Measurements from ENCODE around the gene ADAM12.

Gene ADAM12

GRCh38 chr10:126397156-126397555 lies 8.9 kb upstream of the ADAM12 start:
- DNase-seq (ENCODE audit: low spot score): no peak
- TF ChIP-seq, protein P1, sequence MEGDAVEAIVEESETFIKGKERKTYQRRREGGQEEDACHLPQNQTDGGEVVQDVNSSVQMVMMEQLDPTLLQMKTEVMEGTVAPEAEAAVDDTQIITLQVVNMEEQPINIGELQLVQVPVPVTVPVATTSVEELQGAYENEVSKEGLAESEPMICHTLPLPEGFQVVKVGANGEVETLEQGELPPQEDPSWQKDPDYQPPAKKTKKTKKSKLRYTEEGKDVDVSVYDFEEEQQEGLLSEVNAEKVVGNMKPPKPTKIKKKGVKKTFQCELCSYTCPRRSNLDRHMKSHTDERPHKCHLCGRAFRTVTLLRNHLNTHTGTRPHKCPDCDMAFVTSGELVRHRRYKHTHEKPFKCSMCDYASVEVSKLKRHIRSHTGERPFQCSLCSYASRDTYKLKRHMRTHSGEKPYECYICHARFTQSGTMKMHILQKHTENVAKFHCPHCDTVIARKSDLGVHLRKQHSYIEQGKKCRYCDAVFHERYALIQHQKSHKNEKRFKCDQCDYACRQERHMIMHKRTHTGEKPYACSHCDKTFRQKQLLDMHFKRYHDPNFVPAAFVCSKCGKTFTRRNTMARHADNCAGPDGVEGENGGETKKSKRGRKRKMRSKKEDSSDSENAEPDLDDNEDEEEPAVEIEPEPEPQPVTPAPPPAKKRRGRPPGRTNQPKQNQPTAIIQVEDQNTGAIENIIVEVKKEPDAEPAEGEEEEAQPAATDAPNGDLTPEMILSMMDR (IDR thresholded peaks at IDR 0.05): no peak
- no peak overlapping the region for H3K4me3 ChIP-seq
- H3K27ac ChIP-seq: no peak overlapping the region

DNA sequence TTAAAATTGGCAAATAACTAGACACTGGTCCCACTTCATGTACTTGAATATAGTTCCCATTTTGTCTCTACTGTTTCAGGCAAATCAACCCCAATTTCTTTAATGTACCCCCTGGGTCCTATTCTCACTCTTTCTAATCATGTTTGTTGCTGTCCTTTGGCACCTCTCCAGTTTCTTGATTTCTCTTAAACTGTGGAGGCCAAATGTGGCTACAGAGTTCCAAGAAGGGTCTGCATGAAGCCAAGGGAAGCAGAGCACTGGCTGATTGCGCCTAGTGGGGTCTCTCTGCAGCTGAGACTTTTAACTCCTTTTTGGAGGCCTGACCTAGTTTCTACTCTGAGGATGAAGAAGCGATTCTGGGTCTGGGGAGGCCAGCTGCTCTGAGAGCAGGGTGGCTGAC lies 6.7 kb upstream of the ADAM12 start:
- TF ChIP-seq, protein P1 (IDR thresholded peaks at IDR 0.05): no peak
- H3K4me3 ChIP-seq: no peak overlapping the region
- H3K27ac ChIP-seq: no peak overlapping the region
- DNase-seq (ENCODE audit: low spot score): no peak

GRCh38 chr10:126393076-126393475 lies 4.8 kb upstream of the ADAM12 start:
- H3K4me3 ChIP-seq: no peak overlapping the region
- DNase-seq (ENCODE audit: low spot score): no peak
- TF ChIP-seq, protein P1 (IDR thresholded peaks at IDR 0.05): no peak
- no peak overlapping the region for H3K27ac ChIP-seq

DNA sequence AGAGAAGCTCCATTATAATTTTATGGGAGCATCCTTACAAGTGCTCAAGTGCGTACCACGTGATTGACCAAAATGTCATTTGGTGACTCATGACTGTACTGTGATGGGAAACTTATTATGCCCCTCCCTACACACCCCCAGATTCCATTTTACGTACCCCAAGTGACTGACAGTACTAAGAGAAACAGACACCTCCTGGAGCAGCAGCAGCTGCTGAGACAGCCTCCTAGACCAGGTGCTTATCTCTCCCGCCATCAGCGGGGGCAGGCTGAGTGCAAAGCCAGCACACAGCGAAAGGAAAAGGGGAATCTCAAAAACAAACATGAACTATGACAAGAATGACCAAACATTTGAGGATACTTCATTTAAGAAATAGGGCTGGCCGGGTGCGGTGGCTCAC lies 4.2 kb upstream of the ADAM12 start:
- no peak overlapping the region for H3K27ac ChIP-seq
- TF ChIP-seq, protein P1 (IDR thresholded peaks at IDR 0.05): no peak
- no peak for DNase-seq (ENCODE audit: low spot score)
- H3K4me3 ChIP-seq: no peak overlapping the region

- Histone ChIP-seq H3K27ac (no peak overlapping the region), H3K4me3 (no peak overlapping the region)
- no peak for DNase-seq (ENCODE audit: low spot score)
- TF ChIP-seq, protein P1 (IDR thresholded peaks at IDR 0.05): no peak
Measured at GRCh38 chr10:126392068-126392467, 3.8 kb upstream of the ADAM12 start.

- H3K27ac ChIP-seq: peak overlapping the region in 1 of 2 donors; percentile 16
- H3K4me3 ChIP-seq: no peak overlapping the region
- DNase-seq (ENCODE audit: low spot score): no peak
- TF ChIP-seq, protein P1 (IDR thresholded peaks at IDR 0.05): no peak
Measured at GRCh38 chr10:126391192-126391885, 3.1 kb upstream of the ADAM12 start.

DNA sequence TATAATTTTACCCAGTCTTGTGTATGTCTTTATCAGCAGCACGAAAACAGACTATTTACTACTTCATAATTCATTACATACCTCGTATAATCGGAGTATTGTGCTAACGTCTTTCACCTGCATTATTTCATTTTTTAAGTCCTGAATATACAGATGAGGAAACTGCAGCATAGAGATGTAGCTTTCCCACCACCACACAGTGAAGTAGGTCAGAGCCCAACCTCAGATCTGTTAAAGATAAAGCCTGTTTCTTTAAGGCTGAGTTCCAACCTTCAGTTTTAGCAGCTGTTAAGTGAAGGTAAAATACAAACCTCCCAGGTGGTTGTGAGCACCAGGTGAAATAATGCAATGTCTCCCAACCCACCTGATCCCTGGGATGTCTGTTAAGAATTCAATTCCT lies 2.0 kb upstream of the ADAM12 start:
- H3K4me3 ChIP-seq: no peak overlapping the region
- no peak overlapping the region for H3K27ac ChIP-seq
- TF ChIP-seq, protein P1 (IDR thresholded peaks at IDR 0.05): no peak
- DNase-seq (ENCODE audit: low spot score): no peak

All from coronary artery (tissue), 2 donors.